Activated CD4-positive, alpha-beta T cell treated with anti-CD3 and anti-CD28 coated beads for 1 hour (primary cell): Measurements from ENCODE around the gene SMAD7.
"Not testable (repeated sequence)": the region's sequence is repeated elsewhere in the genome, so short reads cannot be mapped to it uniquely, and the experiment has no call there.

Experiments used
- DNase-seq: peaks from one replicate; pipeline ENCODE4 v3.0.0-alpha.2; 2020

SMAD7 gene

DNA sequence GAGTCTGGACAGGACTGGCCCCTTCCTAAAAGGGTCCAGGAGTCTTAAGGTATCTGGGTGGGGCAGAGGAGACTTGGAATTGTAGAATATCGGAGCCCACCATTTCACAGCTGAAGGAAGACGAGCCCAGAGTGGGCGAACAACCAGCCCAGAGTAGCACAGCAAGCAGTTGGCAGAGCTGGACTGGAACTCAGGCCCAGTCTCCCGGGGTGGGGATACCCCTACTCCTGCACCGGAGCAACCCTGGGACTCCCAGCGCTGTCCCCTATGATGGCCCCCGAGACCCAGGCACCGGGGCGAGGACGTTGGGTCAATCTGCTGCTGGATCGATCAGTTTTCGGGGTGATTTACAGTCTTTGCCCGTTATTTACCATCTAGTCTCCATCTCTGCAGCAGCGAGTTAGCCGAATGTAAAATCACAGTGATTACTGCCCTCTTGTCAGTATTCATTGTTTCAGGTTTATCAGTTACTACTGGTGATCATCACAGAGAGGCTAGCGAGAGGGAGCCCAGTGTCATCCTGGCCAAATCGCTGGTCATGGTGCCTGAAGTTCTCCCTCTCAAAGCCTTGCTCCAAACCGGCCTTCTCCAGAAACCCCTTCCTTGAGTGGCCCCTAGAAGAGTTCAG lies 75.3 kb downstream of the SMAD7 start:
- no peak for DNase-seq

DNA sequence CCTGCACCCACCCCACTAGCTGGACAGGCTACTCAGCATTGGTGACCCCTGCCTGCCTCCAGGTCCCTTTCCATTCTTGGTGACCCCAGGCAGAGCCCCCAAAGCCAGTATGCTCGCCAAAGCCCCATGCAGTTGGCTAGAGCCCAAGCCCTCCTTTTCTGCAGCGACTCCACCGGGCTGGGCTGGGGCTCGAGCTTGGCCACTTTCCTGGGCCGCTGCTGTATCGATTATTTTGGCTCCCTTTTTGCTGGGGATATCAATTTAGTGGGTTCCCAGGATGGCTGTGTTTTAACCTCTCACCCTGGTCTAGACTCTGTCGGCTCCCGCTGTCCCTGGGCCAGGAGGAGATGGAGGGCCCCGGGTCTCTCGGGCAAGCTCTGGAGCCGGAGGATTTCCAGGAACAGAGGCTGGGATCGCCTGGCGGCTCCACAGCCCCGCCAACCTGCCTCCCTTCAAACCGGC lies 76.0 kb downstream of the SMAD7 start:
- DNase-seq: no peak

DNA sequence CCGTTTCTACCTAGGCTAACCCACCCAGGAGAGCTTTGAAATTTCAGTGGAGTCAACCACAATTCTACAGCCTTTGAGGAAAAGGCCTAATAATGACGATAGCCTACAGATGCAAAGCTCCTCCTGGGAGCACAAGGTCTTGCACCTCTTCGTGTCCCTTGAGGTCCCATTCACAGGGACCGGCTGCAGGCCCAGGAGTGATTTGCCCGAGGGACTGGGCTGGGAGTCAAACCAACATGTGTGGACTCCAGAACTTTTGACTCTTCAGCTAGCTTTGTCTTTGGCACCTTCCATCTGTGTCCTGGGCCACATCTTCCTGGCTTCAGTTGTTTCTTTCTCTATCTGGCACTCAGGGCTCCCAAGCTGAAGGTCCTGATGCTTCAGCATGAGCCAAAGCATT lies 76.5 kb downstream of the SMAD7 start:
- no peak for DNase-seq

GRCh38 chr18:48872234-48873145 lies 78.3 kb downstream of the SMAD7 start:
- no peak for DNase-seq

GRCh38 chr18:48871391-48872166 lies 79.2 kb downstream of the SMAD7 start:
- no peak for DNase-seq

GRCh38 chr18:48870926-48871325 lies 79.8 kb downstream of the SMAD7 start:
- not testable (repeated sequence) for DNase-seq
